ENCODE measurements around the gene ADGB. TPM values are rescaled to one million over a fixed set of nuclear protein-coding genes. Genes with fewer than 3 reads are reported as not detected.

Gene ADGB
- total RNA-seq, 4 donors from 2014 or later: 0.19 TPM; not detected in 3

DNA sequence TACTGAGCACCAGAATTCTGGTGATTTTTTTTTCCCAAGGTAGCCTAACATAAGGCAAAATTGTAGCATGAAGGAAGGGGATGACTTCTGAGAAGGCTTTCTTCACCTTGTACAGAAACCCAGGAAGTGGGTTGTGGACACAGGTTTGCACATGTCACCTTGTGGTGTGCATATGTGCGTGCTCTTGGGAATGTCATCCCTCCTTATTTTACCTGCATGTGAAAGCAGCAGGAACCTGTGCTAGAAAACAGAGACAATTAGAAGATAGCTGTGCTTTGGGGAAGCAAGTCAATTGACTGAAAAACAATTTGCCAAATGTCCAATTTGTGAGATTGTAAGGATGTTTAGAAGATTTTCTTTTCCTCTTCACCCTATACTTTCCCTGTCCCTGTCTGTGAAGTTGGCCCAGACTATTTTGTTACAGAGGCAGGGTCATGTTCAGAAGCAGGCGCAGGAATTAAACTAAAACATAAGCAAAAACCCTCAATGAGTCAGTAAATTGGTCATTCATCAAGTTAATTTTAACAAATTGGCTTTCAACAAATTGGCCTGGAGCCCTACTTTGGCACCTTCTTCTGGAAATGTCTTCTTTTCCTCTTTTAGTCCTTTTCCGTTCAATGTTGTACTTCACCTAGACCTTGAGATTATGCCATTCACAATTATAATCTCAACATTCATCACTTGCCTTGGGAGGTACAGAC, 261.2 kb downstream of the ADGB start:
- H3K27me3 ChIP-seq: no peaks in the 10 kb centered on the region
- no peak overlapping the region for H3K4me3 ChIP-seq
- intact Hi-C loops (cut with DNase I): loop anchor here (5.0 kb wide), 1 partner anchor 422 kb away; no protein-coding TSS in a partner anchor
- no peaks in the 10 kb centered on the region for H3K9me3 ChIP-seq
- H3K36me3 ChIP-seq: no peaks in the 10 kb centered on the region
- peaks cover 0 to 16% (median 3%) of the 10 kb centered on the region in 3 donors for H3K4me1 ChIP-seq
- TF ChIP-seq, protein P1, sequence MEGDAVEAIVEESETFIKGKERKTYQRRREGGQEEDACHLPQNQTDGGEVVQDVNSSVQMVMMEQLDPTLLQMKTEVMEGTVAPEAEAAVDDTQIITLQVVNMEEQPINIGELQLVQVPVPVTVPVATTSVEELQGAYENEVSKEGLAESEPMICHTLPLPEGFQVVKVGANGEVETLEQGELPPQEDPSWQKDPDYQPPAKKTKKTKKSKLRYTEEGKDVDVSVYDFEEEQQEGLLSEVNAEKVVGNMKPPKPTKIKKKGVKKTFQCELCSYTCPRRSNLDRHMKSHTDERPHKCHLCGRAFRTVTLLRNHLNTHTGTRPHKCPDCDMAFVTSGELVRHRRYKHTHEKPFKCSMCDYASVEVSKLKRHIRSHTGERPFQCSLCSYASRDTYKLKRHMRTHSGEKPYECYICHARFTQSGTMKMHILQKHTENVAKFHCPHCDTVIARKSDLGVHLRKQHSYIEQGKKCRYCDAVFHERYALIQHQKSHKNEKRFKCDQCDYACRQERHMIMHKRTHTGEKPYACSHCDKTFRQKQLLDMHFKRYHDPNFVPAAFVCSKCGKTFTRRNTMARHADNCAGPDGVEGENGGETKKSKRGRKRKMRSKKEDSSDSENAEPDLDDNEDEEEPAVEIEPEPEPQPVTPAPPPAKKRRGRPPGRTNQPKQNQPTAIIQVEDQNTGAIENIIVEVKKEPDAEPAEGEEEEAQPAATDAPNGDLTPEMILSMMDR (IDR thresholded peaks at IDR 0.05): no peak
- no peak for TF ChIP-seq POLR2A (IDR thresholded peaks at IDR 0.05)
- 60 to 64% methylated on average over 3 of the region's 3 CpGs for WGBS, 2 donors
- no peak for DNase-seq
- no peak overlapping the region for H3K27ac ChIP-seq

DNA sequence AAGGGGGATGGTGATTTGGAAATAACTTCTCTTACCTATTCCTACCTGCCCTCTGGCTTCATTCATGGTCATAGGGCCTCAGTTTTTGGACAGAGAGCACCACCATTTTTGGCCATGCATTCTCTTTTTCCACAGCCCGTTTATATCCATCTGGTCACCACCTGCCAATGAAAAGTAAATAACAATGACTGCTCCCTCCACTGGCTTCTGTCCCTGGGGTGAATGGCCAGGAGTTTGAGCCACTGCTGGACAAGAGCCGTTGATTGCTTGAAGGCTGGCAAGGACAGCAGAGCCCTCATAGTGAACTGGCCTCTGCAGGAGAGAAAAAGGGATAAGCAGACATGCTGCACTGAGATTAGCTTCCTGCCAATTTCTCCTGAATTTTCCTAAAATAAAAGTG, 261.8 kb downstream of the ADGB start:
- intact Hi-C loops (cut with DNase I): no loop called here
- Histone ChIP-seq H3K27me3 (no peaks in the 10 kb centered on the region), H3K4me3 (no peak overlapping the region), H3K27ac (no peak overlapping the region), H3K4me1 (peaks cover 0 to 22% (median 3%) of the 10 kb centered on the region in 3 donors), H3K36me3 (no peaks in the 10 kb centered on the region), H3K9me3 (no peaks in the 10 kb centered on the region)
- TF ChIP-seq POLR2A (IDR thresholded peaks at IDR 0.05): no peak
- TF ChIP-seq, protein P1 (IDR thresholded peaks at IDR 0.05): no peak
- 49 to 64% methylated on average over 2 of the region's 2 CpGs for WGBS, 2 donors
- no peak for DNase-seq

DNA sequence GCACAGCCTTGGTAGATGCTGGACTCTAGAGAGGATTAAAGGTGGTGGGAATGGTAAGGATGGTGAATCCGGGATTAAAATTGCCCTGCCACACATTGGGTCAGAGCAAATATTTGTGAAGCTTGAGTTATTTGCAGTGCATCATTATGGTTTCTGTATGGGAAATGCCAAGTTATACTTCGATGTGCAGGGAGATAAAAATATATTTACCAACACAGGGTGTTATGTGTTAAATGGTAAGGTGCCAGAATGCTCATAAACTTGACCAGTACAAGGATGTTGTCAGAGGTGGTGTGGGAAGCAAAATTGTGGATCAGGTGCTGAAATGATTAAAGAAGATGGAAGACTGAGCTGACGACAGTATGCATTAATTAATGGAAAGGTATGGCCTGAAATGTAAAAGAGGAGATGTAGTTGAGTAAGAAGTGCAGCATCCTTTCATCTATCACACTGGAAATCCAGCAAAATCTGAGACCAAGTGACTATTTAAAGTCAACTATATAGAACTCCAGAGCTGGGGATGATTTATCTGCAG, 262.3 kb downstream of the ADGB start:
- WGBS, 2 donors: 67 to 76% methylated on average over 3 of the region's 3 CpGs
- peaks cover 0 to 22% (median 3%) of the 10 kb centered on the region in 3 donors for H3K4me1 ChIP-seq
- intact Hi-C loops (cut with DNase I): no loop called here
- no peak overlapping the region for H3K27ac ChIP-seq
- TF ChIP-seq POLR2A (IDR thresholded peaks at IDR 0.05): no peak
- TF ChIP-seq, protein P1 (IDR thresholded peaks at IDR 0.05): no peak
- no peak overlapping the region for H3K4me3 ChIP-seq
- no peak for DNase-seq
- H3K27me3 ChIP-seq: no peaks in the 10 kb centered on the region
- no peaks in the 10 kb centered on the region for H3K36me3 ChIP-seq
- no peaks in the 10 kb centered on the region for H3K9me3 ChIP-seq

DNA sequence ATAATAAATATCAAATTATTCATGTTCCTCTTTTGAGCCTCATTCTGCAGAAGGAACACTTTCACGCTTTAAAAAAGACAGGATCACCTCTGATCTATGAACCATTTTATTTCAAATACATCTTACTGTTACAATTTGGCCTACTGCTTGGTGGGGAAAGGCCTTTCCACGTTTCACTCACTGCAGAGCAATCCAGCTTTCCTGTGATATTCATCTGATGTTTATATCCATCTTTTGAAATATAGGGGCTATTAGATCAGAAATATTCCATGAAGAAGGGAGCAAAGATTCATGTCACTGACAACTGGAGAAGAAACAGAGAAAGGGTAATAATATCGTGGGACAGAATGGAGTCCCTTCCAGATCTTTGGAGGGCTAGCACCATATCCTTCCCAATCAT, 262.9 kb downstream of the ADGB start:
- Histone ChIP-seq H3K36me3 (no peaks in the 10 kb centered on the region), H3K27me3 (no peaks in the 10 kb centered on the region), H3K4me1 (peaks cover 0 to 26% (median 3%) of the 10 kb centered on the region in 3 donors), H3K4me3 (no peak overlapping the region), H3K9me3 (no peaks in the 10 kb centered on the region), H3K27ac (no peak overlapping the region)
- TF ChIP-seq, protein P1 (IDR thresholded peaks at IDR 0.05): no peak
- no peak for TF ChIP-seq POLR2A (IDR thresholded peaks at IDR 0.05)
- WGBS, 2 donors: 76 to 79% methylated on average over 3 of the region's 3 CpGs
- DNase-seq: no peak
- intact Hi-C loops (cut with DNase I): no loop called here

DNA sequence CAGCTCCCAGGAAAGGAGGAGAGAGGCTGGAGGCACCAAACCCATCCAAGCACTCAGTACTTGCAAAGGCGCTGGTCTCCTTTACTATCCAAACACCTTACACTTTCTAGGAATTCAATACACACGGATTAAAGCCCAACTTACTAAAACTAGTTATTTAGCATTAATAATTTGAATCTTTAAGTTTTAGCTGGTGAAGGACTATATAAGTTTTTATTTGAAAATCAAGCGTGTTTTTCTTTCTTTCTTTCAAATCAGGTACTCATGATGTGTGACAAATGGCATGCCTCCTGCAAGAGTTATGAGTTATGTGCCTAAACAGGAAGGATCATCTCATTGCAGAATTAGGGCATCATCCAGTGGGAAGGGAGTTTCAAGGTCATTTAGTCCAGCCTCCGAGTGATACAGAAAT, 263.7 kb downstream of the ADGB start:
- Histone ChIP-seq H3K9me3 (no peaks in the 10 kb centered on the region), H3K27me3 (no peaks in the 10 kb centered on the region), H3K4me3 (no peak overlapping the region), H3K4me1 (peaks cover 0 to 30% (median 3%) of the 10 kb centered on the region in 3 donors), H3K36me3 (no peaks in the 10 kb centered on the region), H3K27ac (no peak overlapping the region)
- intact Hi-C loops (cut with DNase I): no loop called here
- no peak for DNase-seq
- 84 to 88% methylated on average over 4 of the region's 4 CpGs for WGBS, 2 donors
- TF ChIP-seq POLR2A (IDR thresholded peaks at IDR 0.05): no peak
- TF ChIP-seq, protein P1 (IDR thresholded peaks at IDR 0.05): no peak

Data from esophagus squamous epithelium (tissue), 5 donors.